Ecto neural progenitor cell (in vitro differentiated cells): ENCODE data around the gene COL18A1.
A peak's percentile ranks its signal among the peaks of the same experiment; 100 is the strongest.
"Not testable (repeated sequence)": the region's sequence is repeated elsewhere in the genome, so short reads cannot be mapped to it uniquely, and the experiment has no call there.

Experiments
- DNase-seq: peaks from one replicate; pipeline ENCODE4 v3.0.0-alpha.2; 2018; ENCODE audit warnings: low spot score

The COL18A1 gene

GRCh38 chr21:45560106-45561021, 155.4 kb downstream of the COL18A1 start:
- DNase-seq, result peak; percentile 44

GRCh38 chr21:45561241-45561640, 156.3 kb downstream of the COL18A1 start:
- not testable (repeated sequence) for DNase-seq

DNA sequence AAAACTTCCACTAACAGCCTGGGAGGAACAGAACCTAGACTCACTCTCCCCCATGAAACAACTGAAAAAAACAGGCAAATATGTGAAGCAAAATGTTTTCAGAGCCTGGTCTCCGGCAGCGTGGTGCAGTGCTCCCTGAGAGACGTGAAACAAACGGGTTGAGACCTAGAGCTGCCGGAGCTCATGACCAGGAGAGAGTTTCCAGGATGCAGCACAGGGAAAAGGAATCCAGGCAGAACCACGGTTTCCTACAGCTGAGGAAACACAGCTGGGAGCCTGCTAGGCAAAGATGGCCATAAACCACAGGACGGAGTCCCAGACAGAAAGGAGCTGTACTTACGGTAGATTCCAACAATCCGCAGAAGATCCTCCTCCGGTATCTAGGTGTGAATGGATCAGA, 157.4 kb downstream of the COL18A1 start:
- DNase-seq, result no peak

DNA sequence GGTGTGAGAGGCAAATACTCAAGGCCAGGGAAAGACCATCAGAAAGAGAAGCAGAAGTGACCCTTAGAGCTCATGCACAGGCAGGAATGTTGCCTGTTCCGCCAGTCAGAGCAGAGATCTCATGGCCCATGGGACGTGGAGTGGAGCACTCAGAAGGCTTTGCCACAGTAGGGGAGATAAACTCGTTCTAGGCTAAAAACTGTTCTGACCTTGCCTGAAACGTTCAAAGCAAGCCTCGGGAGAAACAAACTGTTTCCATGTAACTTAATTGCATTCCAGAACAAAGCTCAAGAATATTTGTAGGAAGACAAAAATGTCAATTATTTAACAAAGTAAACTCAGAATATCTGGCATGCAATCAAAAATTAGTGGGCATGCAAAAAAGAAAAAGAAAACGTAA, 158.0 kb downstream of the COL18A1 start:
- DNase-seq, result no peak
